Vagina (tissue), 2 donors: ENCODE data around the gene SPAG16. TPM values are rescaled to one million over a fixed set of nuclear protein-coding genes. Genes with fewer than 3 reads are reported as not detected.

Experiments used
- DNase-seq, 2 donors: peaks; one replicate each; pipeline ENCODE4 v3.0.0-alpha.2; 2017; ENCODE audit errors: extremely low spot score in 2 of 2
- H3K27ac ChIP-seq: fragments of 200-600 bp; sonication (generic); one replicate; pipeline ENCODE4 v1.5.1; 2019
- H3K27me3 ChIP-seq: fragments of 200-600 bp; sonication (generic); one replicate; pipeline ENCODE4 v1.5.1; 2019
- H3K36me3 ChIP-seq, 2 donors: fragments of 200-600 bp; sonication (generic); one replicate each; pipeline ENCODE4 v1.5.1; 2017 to 2019
- H3K4me1 ChIP-seq: fragments of 200-600 bp; sonication (generic); one replicate; pipeline ENCODE4 v1.5.1; 2019
- H3K4me3 ChIP-seq, 2 donors: fragments of 200-600 bp; sonication (generic); 1 replicate in 1 of 2; 2 replicates in 1 of 2; pipeline ENCODE4 v1.5.1; 2016 to 2019
- H3K9me3 ChIP-seq: fragments of 200-600 bp; sonication (generic); one replicate; pipeline ENCODE4 v1.5.1; 2019
- CTCF ChIP-seq, 3 experiments: fragments of 450-650 bp in 2 of 3; fragments of 200-600 bp in 1 of 3; sonication (generic) in 1 of 3; IDR thresholded peaks; one replicate each; pipeline ENCODE4 v1.5.1; 2017 to 2019; ENCODE audit warnings: antibody characterized with exemption in 3 of 3, mild to moderate bottlenecking in 2 of 3, moderate library complexity in 2 of 3
- POLR2A ChIP-seq, 2 donors: fragments of 450-650 bp; IDR thresholded peaks; one replicate each; pipeline ENCODE4 v1.6.1; 2017; ENCODE audit warnings: antibody characterized with exemption in 2 of 2, mild to moderate bottlenecking in 2 of 2, moderate library complexity in 2 of 2
- POLR2AphosphoS5 ChIP-seq, 2 donors: sonication (generic); formaldehyde crosslinking; IDR thresholded peaks; one replicate each; pipeline ENCODE4 v1.9.0; 2017; ENCODE audit warnings: antibody characterized with exemption in 2 of 2, mild to moderate bottlenecking in 2 of 2, low read depth in 1 of 2; ENCODE audit not compliant: insufficient read depth in 1 of 2
- intact Hi-C: fragments of 100-400 bp; cut with DNase I; formaldehyde crosslinking; loops from one replicate; pipeline ENCODE4 v1.15.1; 2023
- total RNA-seq: library from RNA; depleted of rRNA; stranded (reverse); fragments of >200 nt; gene quantifications from one replicate; pipeline ENCODE4 v1.2.3, GENCODE V29; 2016

Gene SPAG16
- total RNA-seq, 1 donor from 2014 or later = 30.2 TPM

GRCh38 chr2:213429516-213429915, 145.3 kb downstream of the SPAG16 start:
- H3K4me1 ChIP-seq = no peaks in the 10 kb centered on the region
- no peak overlapping the region for H3K4me3 ChIP-seq
- H3K36me3 ChIP-seq = no peaks in the 10 kb centered on the region
- TF ChIP-seq POLR2A (IDR thresholded peaks at IDR 0.05) (no peak), POLR2AphosphoS5 (IDR thresholded peaks at IDR 0.05; ENCODE audit: insufficient read depth in 1 of 2, low read depth in 1 of 2) (no peak), CTCF (IDR thresholded peaks at IDR 0.05) (no peak)
- no peaks in the 10 kb centered on the region for H3K27me3 ChIP-seq
- intact Hi-C loops = no loop called here
- H3K9me3 ChIP-seq = peaks cover 5% of the 10 kb centered on the region
- no peak for DNase-seq
- H3K27ac ChIP-seq = no peak overlapping the region

- peaks cover 3% of the 10 kb centered on the region for H3K9me3 ChIP-seq
- no peak overlapping the region for H3K27ac ChIP-seq
- TF ChIP-seq POLR2A (IDR thresholded peaks at IDR 0.05) = no peak
- no peak for TF ChIP-seq POLR2AphosphoS5 (IDR thresholded peaks at IDR 0.05; ENCODE audit: insufficient read depth in 1 of 2, low read depth in 1 of 2)
- no peak for TF ChIP-seq CTCF (IDR thresholded peaks at IDR 0.05)
- H3K27me3 ChIP-seq = no peaks in the 10 kb centered on the region
- no peak for DNase-seq
- H3K4me1 ChIP-seq = no peaks in the 10 kb centered on the region
- intact Hi-C loops = no loop called here
- H3K36me3 ChIP-seq = no peaks in the 10 kb centered on the region
- H3K4me3 ChIP-seq = no peak overlapping the region
Measured at GRCh38 chr2:213443921-213444320, 159.7 kb downstream of the SPAG16 start.

DNA sequence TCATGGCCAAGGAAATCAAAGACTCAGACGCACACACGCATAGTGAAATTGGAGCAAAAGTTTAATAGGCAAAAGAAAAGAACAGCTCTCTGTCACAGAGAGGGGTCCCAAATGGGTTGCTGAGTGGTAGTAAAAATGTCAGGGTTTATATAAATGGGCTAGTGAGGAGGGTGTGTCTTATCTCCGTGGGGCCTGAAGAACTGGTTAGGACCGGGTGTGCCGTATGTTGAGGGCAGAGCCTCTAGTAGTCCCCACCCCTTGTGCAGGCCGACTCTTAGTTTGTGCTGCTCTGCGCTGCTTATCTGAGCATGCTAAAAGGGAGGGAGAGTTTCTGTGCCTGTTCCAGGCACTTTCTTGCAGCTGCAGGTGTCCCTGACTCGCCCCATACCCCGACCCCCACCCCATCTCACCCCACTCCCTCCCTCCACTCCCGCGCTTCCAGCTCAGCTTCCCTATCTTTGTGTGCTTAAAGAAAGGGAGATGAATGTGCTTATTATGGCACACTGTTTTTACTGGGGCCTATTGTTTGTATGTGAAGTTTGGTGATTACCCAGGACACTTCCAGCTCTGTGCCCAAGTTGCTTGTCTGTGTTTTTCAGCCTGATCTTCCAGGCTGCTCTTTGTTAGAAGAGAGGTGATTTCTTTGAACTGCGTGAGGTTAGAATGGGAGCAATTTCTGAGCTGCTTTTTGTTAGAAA, 167.4 kb downstream of the SPAG16 start:
- intact Hi-C loops = no loop called here
- Histone ChIP-seq H3K27me3 (no peaks in the 10 kb centered on the region), H3K36me3 (no peaks in the 10 kb centered on the region), H3K9me3 (peaks cover 5% of the 10 kb centered on the region), H3K4me1 (peaks cover 4% of the 10 kb centered on the region), H3K4me3 (no peak overlapping the region), H3K27ac (no peak overlapping the region)
- DNase-seq = no peak
- TF ChIP-seq CTCF (IDR thresholded peaks at IDR 0.05) (no peak), POLR2A (IDR thresholded peaks at IDR 0.05) (no peak), POLR2AphosphoS5 (IDR thresholded peaks at IDR 0.05; ENCODE audit: insufficient read depth in 1 of 2, low read depth in 1 of 2) (no peak)

DNA sequence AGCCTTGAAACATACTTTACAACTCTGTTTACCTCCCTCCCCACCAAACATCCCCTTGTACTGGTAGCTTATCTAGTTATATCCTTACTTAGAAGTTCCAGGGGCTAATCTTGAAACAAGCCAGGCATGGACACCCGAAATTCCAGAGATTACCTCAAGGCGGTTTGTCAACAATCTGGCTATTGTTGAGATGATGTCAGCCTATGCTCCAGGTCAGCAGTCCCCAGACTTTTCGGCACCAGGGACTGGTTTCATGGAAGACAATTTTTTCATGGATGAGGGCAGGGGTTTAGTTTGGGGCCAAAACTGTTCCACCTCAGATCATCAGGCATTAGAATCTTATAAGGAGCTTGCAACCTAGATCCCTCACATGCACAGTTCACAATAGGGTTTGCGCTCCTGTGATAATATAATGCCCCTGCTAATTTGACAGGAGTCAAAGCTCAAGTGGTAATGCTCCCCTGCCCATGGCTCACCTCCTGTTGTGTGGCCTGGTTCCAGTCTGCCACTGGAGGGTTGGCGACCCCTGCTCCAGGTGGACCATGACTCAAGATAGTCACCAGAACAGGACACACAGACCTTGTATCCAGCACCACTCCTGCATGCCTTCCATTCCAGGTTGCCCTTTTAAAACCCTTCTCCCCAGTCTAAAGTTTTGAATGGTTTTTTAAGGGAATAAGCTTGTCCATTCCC, 171.2 kb downstream of the SPAG16 start:
- Histone ChIP-seq H3K27me3 (no peaks in the 10 kb centered on the region), H3K36me3 (no peaks in the 10 kb centered on the region), H3K4me3 (no peak overlapping the region), H3K27ac (no peak overlapping the region), H3K9me3 (no peaks in the 10 kb centered on the region), H3K4me1 (peaks cover 4% of the 10 kb centered on the region)
- no peak for DNase-seq
- TF ChIP-seq CTCF (IDR thresholded peaks at IDR 0.05) (no peak), POLR2A (IDR thresholded peaks at IDR 0.05) (no peak), POLR2AphosphoS5 (IDR thresholded peaks at IDR 0.05; ENCODE audit: insufficient read depth in 1 of 2, low read depth in 1 of 2) (no peak)
- intact Hi-C loops = no loop called here

DNA sequence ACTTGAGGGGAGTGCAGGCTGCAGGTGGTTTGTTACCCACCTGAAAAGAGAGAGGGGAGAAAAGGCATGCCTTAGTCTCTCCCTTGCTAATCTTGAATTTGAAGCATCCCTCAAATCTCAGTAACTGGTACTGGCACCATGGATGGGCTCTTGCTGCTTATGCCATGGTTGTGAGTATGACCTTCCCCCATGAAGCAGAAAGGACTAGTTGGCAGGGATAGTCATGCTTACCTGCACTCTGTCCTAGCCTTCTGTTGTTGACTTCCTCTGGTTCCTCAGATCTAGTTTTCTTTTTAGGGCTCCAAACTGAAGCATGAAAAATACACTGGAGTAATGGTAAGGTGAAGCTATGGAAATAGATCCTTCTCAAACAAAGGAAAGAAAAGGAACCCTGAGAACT, 191.2 kb downstream of the SPAG16 start:
- intact Hi-C loops = no loop called here
- TF ChIP-seq POLR2AphosphoS5 (IDR thresholded peaks at IDR 0.05; ENCODE audit: insufficient read depth in 1 of 2, low read depth in 1 of 2) = no peak
- TF ChIP-seq CTCF (IDR thresholded peaks at IDR 0.05) = no peak
- TF ChIP-seq POLR2A (IDR thresholded peaks at IDR 0.05) = no peak

More for the DNA sequence above, 191.2 kb downstream of the SPAG16 start:
- Histone ChIP-seq H3K27me3 (no peaks in the 10 kb centered on the region), H3K27ac (no peak overlapping the region), H3K9me3 (no peaks in the 10 kb centered on the region), H3K4me3 (no peak overlapping the region), H3K36me3 (no peaks in the 10 kb centered on the region), H3K4me1 (no peaks in the 10 kb centered on the region)
- DNase-seq = no peak
